HAP-1 (cell line): ENCODE data around the gene KRTAP10-1.
"Not testable (repeated sequence)": the region's sequence is repeated elsewhere in the genome, so short reads cannot be mapped to it uniquely, and the experiment has no call there.

ENCODE experiments used
- DNase-seq, 2 experiments: peaks; one replicate each; pipeline ENCODE4 v3.0.0-alpha.2; 2016 to 2020; ENCODE audit warnings: low spot score in 2 of 2
- H3K27me3 ChIP-seq: fragments of 250-450 bp; sonication (Bioruptor Pico); 2 replicates; pipeline ENCODE4 v1.5.1; 2020; ENCODE audit warnings: low read depth, mild to moderate bottlenecking, moderate library complexity
- H3K36me3 ChIP-seq: fragments of 250-450 bp; sonication (Bioruptor Pico); replicated peaks from 2 replicates; pipeline ENCODE4 v1.5.1; 2020; ENCODE audit warnings: mild to moderate bottlenecking
- H3K4me1 ChIP-seq: fragments of 250-450 bp; sonication (Bioruptor Pico); 2 replicates; pipeline ENCODE4 v1.5.1; 2020; ENCODE audit warnings: mild to moderate bottlenecking
- H3K4me3 ChIP-seq: fragments of 250-450 bp; sonication (Bioruptor Pico); 2 replicates; pipeline ENCODE4 v1.5.1; 2020; ENCODE audit warnings: mild to moderate bottlenecking, moderate library complexity
- H3K9me3 ChIP-seq: fragments of 250-450 bp; sonication (Bioruptor Pico); 2 replicates; pipeline ENCODE4 v1.5.1; 2020; ENCODE audit warnings: mild to moderate bottlenecking, moderate library complexity
- in situ Hi-C: fragments of 300-500 bp; cut with MboI; formaldehyde crosslinking; loops from 3 replicates; pipeline ENCODE4 v1.14.3; 2020; ENCODE audit warnings: low sequenced_read_pairs, inconsistent platforms, mixed read lengths

Gene KRTAP10-1, protein sequence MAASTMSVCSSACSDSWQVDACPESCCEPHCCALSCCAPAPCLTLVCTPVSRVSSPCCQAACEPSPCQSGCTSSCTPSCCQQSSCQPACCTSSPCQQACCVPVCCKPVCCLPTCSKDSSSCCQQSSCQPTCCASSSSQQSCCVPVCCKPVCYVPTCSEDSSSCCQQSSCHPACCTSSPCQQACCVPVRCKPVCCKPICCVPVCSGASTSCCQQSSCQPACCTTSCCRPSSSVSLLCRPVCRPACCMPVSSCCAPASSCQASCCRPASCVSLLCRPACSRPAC

DNA sequence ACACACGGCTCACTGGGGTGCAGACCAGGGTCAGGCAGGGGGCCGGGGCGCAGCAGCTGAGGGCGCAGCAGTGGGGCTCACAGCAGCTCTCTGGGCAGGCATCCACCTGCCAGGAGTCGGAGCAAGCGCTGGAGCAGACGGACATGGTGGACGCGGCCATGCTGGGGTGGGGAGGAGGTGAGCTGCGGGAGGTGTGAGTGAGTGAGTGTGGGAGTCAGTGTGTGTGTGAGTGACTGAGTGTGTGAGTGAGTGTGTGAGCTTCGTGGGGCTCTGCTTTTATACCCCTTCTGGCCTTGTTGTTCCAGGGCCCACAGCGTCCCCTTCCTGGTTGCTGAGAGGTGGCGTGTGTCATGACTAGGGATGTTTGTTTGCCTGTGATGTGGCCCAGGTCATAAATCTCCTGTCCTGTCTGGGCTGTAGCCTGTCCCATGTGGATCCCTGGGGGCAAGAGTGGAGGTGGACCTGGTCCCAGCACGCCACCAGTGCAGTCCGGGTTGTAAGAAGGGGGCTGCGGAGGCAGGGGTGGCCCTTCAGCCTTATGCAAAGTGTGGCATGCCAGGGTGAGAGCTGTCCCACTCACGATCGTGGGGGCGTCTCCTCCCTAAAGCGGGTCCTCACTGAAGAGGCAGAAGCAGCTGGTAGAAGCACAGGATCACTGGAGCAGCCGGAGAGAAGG lies at the start of gene KRTAP10-1:
Gene KRTAP10-1, minus strand, starts transcription at position 205 of the 676 bp plus-strand sequence. Its CDS starts 45 bp downstream, at position 160.
- in situ Hi-C loops: no loop called here
- H3K4me1 ChIP-seq: no peaks in the 10 kb centered on the region
- H3K27me3 ChIP-seq: no peaks in the 10 kb centered on the region
- H3K4me3 ChIP-seq: no peak within 1 kb of the TSS
- DNase-seq: peak in 1 of 2 experiments; percentile 2
- H3K36me3 ChIP-seq: no peaks in the 10 kb centered on the region
- no peaks in the 10 kb centered on the region for H3K9me3 ChIP-seq

DNA sequence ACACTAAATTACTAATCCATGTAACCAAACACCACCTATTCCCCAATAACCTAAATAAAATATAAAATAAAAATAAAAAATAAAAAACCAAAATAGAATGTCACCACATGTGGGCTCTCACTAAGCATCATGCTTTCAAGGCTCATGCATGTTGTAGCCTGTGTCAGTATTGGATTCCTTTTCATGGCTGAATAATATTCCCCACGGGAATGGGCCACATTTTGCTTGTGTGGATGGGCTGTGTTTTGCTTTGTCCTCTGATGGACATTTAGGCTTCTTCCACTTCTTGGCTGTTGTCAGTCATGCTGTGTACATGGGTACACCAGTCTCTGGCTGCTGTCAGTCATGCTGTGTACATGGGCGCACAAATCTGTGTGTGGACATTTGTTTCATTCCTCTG lies 49.1 kb upstream of the KRTAP10-1 start:
- Histone ChIP-seq H3K4me1 (no peaks in the 10 kb centered on the region), H3K9me3 (no peaks in the 10 kb centered on the region; the same call in 1 of the 2 replicates), H3K36me3 (no peaks in the 10 kb centered on the region), H3K4me3 (no peak overlapping the region), H3K27me3 (no peaks in the 10 kb centered on the region)
- in situ Hi-C loops: no loop called here
- no peak for DNase-seq

DNA sequence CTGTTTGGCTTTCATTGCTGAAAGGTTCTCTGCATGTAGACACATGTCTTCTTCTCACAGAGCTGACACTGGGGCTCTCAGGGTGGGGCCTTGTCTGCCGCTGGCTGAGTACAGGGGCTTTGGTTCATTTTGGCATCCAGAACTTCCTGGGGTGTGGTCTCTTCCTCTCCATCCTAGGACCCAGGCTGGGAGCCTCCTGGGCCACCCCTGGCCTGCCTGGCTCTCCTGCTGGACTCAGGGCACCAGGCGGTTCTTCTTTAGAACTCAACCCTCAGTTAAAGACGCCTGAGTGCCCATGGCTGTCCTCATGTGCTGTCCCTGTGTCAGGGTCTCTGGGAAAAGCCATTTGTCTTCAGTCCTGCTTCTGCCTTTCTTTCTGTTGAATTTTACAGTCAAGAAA lies 45.9 kb upstream of the KRTAP10-1 start:
- Histone ChIP-seq H3K36me3 (no peaks in the 10 kb centered on the region), H3K4me1 (no peaks in the 10 kb centered on the region), H3K9me3 (peaks cover 4% of the 10 kb centered on the region), H3K4me3 (no peak overlapping the region), H3K27me3 (no peaks in the 10 kb centered on the region)
- DNase-seq: no peak
- in situ Hi-C loops: no loop called here

DNA sequence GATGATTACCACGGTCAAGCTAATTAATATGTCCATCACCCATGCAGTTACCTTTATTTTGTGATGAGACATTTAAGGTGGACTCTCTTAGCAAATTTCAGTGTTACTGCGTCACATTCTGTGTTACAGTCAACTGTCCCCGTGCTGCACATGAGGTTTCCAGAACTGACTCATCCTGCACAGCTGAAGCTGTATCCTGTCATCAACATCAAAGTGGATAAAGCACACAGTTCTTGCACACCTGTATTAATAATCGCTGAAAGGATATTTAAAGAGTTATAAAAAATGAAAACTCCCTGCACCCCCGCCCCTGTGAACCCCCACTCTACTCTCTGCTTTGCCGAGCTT lies 43.8 kb upstream of the KRTAP10-1 start:
- Histone ChIP-seq H3K27me3 (no peaks in the 10 kb centered on the region), H3K4me3 (no peak overlapping the region), H3K4me1 (no peaks in the 10 kb centered on the region), H3K36me3 (no peaks in the 10 kb centered on the region), H3K9me3 (peaks cover 4% of the 10 kb centered on the region)
- DNase-seq: no peak
- in situ Hi-C loops: no loop called here

DNA sequence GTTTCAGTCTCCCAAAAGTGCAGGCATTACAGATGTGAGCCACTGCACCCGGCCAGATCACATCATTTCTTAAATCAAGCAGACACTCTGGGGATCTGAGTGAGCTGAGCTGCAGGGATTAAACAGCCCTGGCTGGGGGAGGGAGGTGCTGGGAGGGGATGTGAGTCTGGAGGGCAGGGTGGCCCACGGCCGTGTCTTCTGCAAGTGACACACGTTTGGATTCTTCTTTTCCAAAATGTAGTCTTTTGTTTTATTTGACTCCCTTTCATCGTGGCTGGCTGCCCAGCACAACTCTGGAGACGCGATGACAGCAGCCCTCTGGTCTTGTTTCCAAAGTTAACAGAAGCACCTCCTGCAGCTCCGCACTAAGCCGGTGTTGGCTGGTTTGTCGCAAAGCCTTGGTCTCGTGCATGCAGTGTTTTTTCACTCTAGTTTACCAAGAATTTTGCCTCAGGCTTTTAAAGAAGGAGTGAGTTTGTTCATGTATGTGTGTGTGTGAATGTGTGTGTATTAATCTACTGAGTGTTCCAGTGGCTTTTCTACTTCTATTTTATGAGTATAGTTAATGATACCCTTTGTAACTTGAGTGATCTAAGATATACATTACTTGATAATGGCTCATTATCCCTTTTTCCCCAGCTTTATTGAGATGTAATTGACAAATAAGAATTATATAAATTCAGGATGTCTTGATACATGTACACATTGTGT lies 43.2 kb upstream of the KRTAP10-1 start:
- in situ Hi-C loops: no loop called here
- H3K27me3 ChIP-seq: no peaks in the 10 kb centered on the region
- H3K4me3 ChIP-seq: no peak overlapping the region
- peaks cover 4% of the 10 kb centered on the region for H3K9me3 ChIP-seq
- no peaks in the 10 kb centered on the region for H3K36me3 ChIP-seq
- DNase-seq: no peak
- H3K4me1 ChIP-seq: no peaks in the 10 kb centered on the region

DNA sequence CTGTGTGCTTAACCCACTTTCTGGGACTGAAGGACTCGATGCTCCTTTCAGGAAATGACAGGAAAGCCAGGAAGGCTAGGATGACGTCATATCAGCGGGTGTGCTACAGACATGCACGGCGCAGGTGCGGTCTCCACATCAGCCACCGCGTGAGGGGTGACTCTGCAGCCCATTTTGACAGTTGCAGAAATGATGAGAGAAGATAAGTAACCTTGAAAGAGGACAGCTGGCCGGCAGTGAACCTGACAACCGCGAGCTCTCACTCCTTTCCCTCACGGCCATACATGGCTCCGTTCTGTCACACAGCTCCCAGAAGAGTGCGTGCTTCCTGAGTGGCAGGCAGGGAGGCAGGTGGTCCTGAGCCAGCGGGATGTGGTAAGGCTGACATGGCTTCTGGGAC lies 42.1 kb upstream of the KRTAP10-1 start:
- Histone ChIP-seq H3K9me3 (peaks cover 4% of the 10 kb centered on the region), H3K27me3 (no peaks in the 10 kb centered on the region), H3K4me3 (no peak overlapping the region), H3K36me3 (no peaks in the 10 kb centered on the region), H3K4me1 (no peaks in the 10 kb centered on the region)
- in situ Hi-C loops: no loop called here
- DNase-seq: no peak

DNA sequence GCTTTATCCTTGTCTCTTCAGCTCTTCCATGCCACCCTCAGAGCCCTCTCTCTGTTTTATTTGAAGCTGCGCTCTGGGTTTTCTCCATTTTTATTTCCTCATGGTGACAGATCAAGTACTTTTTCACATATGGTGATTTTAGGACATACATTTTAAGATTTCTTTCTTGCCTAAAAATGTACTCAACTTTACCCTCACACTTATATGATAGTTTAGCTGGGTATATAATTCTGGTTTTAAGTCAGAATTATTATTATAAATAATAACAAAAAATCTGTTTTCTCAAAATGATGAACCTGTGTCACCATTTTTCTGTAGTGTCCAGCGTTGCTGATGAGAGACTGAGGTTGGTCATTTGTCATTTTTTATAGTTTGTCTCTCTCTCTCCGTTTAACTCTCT lies 41.2 kb upstream of the KRTAP10-1 start:
- in situ Hi-C loops: no loop called here
- H3K9me3 ChIP-seq: peaks cover 4% of the 10 kb centered on the region; the same call in 1 of the 2 replicates
- H3K4me1 ChIP-seq: no peaks in the 10 kb centered on the region
- no peaks in the 10 kb centered on the region for H3K27me3 ChIP-seq
- no peaks in the 10 kb centered on the region for H3K36me3 ChIP-seq
- H3K4me3 ChIP-seq: no peak overlapping the region
- DNase-seq: no peak

DNA sequence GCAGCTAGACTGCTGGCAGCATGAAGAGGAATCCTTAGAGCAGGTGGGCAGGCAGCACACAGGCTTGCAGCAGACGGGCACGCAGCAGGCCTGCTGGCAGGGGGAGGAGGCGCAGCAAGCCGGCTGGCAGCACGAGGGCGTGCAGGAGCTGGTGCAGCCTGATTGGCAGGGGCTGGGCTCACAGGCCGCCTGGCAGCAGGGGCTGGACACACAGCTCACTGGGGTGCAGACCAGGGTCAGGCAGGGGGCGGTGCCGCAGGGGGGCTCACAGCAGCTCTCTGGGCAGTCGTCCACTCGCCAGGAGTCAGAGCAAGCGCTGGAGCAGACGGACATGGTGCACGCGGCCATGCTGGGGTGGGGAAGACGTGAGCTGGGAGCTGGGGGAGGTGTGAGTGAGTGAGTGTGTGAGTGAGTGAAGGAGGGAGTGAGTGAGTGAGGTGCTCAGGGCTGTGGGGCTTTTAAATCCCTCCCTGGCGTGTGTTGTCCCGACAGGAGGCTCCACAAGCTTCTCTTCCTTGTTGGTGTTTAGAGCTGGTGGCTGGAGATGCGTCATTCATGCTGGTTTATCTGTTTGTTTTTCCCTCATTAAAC lies 40.3 kb upstream of the KRTAP10-1 start, which contains the start of gene KRTAP10-5:
Gene KRTAP10-5, minus strand, starts transcription at position 374 of the 591 bp plus-strand sequence. Its CDS starts 26 bp downstream, at position 348.
- H3K4me3 ChIP-seq, DNase-seq, H3K4me1 ChIP-seq, H3K36me3 ChIP-seq, H3K9me3 ChIP-seq, in situ Hi-C loops, H3K27me3 ChIP-seq: not testable (repeated sequence)

DNA sequence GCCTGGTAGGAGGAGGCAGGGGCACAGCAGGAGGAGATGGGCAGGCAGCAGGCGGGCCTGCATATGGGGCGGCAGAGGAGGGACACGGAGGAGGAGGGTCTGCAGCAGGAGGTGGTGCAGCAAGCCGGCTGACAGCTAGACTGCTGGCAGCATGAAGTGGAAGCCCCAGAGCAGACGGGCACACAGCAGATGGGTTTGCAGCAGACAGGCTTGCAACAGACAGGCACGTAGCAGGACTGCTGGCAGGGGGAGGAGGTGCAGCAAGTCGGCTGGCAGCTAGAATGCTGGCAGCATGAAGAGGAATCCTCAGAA lies 39.8 kb upstream of the KRTAP10-1 start:
- H3K36me3 ChIP-seq: no peaks in the 10 kb centered on the region
- no peak overlapping the region for H3K4me3 ChIP-seq
- in situ Hi-C loops: no loop called here
- DNase-seq: no peak
- H3K4me1 ChIP-seq: no peaks in the 10 kb centered on the region
- H3K9me3 ChIP-seq: peaks cover 4% of the 10 kb centered on the region; the same call in 1 of the 2 replicates
- no peaks in the 10 kb centered on the region for H3K27me3 ChIP-seq

DNA sequence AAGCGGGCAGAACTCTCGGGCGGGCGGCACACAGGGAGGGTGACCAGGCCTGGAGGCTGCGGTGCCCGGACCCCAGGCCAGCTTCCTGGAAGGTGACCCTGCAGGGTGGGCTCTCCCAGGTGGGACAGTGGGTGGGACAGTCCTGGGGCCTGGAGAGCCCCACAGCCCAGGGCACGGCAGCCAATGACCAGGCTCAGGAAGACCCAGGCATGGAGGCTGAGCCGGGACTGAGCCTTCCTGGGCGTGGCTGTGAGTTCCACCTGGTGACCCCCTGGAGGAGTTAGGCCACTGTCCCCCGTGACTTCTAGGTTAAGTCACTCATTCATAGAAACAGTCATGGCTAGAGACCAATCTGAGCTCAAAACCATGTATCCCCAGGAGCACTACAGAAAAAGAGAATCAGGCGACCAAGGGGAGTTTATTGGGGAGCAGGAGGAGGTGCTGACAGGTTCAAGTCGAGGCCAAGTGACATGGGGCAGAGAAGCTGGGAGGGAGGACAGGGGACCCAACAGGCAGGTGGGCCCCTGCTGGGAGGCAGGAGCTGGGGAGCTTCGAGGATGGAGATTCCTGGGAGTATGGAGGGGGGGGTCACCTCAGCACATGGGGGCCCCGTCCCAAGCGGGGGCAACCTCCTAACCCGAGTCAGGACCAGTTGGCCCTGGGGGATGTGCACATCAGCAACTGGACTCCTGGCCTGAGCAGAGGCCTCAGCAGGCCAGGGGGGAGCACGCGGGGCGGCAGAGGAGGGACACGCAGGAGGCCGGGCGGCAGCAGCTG lies 39.2 kb upstream of the KRTAP10-1 start:
- Histone ChIP-seq H3K4me3 (no peak overlapping the region), H3K9me3 (peaks cover 4% of the 10 kb centered on the region; the same call in 1 of the 2 replicates), H3K27me3 (no peaks in the 10 kb centered on the region), H3K4me1 (no peaks in the 10 kb centered on the region), H3K36me3 (no peaks in the 10 kb centered on the region)
- no peak for DNase-seq
- in situ Hi-C loops: no loop called here

DNA sequence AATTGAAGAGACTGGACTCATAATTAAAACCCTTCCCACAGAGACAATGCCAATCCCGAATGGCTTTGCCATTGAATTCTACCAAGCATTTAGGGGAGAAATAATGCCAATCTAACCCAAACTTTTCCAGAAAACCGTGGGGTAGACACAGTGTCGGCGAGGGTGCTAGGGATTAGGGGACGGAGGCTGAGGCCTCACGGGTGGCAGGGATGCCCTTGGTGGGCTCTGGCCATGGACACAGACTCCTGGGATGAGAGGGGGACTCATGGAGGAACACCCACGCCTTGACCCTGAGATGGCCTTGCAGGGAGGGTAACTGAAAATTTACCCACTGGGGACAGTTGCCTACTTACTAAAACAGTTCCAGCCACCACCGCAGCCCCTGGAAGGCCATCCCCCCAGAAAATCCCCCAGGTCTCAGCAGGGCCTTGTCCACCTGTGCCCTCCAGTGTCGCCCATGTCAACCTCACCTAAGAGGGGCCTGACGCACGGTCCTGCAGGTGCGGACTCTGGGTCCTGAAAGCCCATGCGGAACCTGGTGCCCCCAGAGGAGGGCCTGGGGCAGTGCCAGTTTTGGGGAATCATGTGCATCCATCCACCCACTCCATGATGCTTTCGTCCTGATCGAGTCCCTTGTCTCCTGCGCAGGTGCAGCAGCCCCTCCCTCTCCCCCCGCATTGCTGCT lies 38.5 kb upstream of the KRTAP10-1 start:
- Histone ChIP-seq H3K4me1 (no peaks in the 10 kb centered on the region), H3K4me3 (no peak overlapping the region), H3K9me3 (peaks cover 4% of the 10 kb centered on the region; the same call in 1 of the 2 replicates), H3K36me3 (no peaks in the 10 kb centered on the region), H3K27me3 (no peaks in the 10 kb centered on the region)
- in situ Hi-C loops: no loop called here
- DNase-seq: no peak

DNA sequence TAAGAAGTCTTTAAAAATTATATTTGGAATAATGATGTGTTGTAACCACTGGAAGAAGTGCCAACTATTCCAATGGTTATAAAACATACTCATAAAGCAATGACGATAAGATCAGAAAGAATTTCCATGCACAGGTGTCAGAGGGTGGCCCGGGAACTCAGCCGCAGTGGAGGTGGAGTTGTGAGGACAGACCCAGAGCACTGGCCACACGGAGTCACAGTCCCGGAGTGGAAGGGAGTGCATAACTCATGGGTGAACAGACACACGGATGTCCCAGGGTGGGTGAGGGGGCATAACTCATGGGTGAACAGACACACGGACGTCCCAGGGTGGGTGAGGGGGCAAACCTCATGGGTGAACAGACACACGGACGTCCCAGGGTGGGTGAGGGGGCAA lies 36.0 kb upstream of the KRTAP10-1 start:
- in situ Hi-C loops: no loop called here
- no peaks in the 10 kb centered on the region for H3K27me3 ChIP-seq

More for the DNA sequence above, 36.0 kb upstream of the KRTAP10-1 start:
- DNase-seq: no peak
- Histone ChIP-seq H3K4me3 (no peak overlapping the region), H3K36me3 (no peaks in the 10 kb centered on the region), H3K9me3 (no peaks in the 10 kb centered on the region), H3K4me1 (no peaks in the 10 kb centered on the region)
